WTC11 (cell line): Measurements from ENCODE around the gene NRXN3.

Experiments
- JUN ChIP-seq: sonication (generic); formaldehyde crosslinking; IDR thresholded peaks from 2 replicates; pipeline ENCODE4 v1.8.0; 2023; ENCODE audit warnings: mild to moderate bottlenecking, missing genetic modification reagents
- TP53 ChIP-seq: sonication (generic); formaldehyde crosslinking; IDR thresholded peaks from 2 replicates; pipeline ENCODE4 v1.8.1; 2023; ENCODE audit warnings: mild to moderate bottlenecking, missing genetic modification reagents
- ZNF263 ChIP-seq: sonication (generic); formaldehyde crosslinking; IDR thresholded peaks from 2 replicates; pipeline ENCODE4 v1.8.1; 2022; ENCODE audit warnings: low read depth, mild to moderate bottlenecking, moderate library complexity, missing genetic modification reagents
- ZNF423 ChIP-seq: fragments of 250-450 bp; sonication (Bioruptor Pico); IDR thresholded peaks from 2 replicates; pipeline ENCODE4 v2.1.2; 2022; ENCODE audit warnings: mild to moderate bottlenecking, moderate library complexity

- TF ChIP-seq JUN (CRISPR knock-in tag) (no peak), ZNF263 (CRISPR knock-in tag) (no peak), ZNF423 (no peak), TP53 (CRISPR knock-in tag) (no peak)
These were observed 887.2 kb downstream of the NRXN3 start for GRCh38 chr14:79057333-79057732.
